ENCODE results near the gene FIG4. TPM values are rescaled to one million over a fixed set of nuclear protein-coding genes. Genes with fewer than 3 reads are reported as not detected.

Gene FIG4
- total RNA-seq = 10 to 100 TPM in 1 of 6 donors, 1 to 10 TPM in 5; 4.8 to 10.8 (median 6.1) TPM
- polyA plus RNA-seq = 1 to 10 TPM; 4.0 to 7.7 TPM

DNA sequence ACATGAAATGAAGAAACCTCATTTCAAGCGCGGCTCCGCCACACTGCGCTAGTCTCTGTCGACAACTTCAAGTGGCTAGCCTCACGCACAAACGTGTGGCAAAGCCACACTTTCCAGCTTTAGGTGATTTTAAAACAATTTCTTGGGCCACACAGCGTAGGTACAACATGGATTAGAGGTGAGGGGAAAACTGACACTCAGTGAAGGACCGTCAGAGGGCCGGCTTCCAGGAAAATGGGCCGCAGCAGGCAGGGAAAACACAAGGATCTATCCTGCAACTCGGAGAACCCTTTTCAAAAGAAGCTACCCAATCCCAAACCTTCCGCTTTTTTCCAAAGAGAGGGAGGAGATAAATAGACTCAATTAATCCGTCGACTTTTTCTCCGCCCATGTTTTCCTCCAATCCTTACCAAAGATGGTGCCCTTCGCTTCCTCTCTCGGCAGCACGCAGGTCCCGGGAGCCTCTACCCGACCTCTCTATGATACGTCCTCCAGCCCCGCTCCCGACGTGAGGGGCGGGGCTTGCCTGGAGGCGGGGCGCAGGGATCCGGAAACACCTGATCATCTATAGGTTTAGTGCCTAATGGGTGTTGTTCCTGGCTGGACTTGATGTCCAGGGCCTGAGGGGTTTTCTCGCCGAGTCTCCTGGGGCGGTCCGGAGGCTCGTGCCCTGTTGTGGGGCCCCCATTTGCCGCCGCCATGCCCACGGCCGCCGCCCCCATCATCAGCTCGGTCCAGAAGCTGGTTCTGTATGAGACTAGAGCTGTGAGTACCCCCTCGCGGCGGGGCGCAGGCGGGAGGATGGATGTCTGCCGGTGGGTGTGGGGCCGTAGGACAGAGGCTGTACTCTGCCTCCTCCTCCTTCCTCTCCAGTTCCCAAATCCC lies at the start of gene FIG4, which contains the start of gene AK9:
FIG4 (plus strand) TSS at position 560 of the 885 bp plus-strand sequence; CDS start at position 700, 140 bp downstream.
AK9 (minus strand) TSS at position 466 of the 885 bp plus-strand sequence. CDS start 15,457 bp downstream, outside the sequence.
- 0% methylated on average over 47 of the region's 47 CpGs for WGBS, 2 donors
- no peaks in the 10 kb centered on the region for H3K36me3 ChIP-seq
- H3K9me3 ChIP-seq = no peaks in the 10 kb centered on the region
- intact Hi-C loops (cut with DNase I) = no loop called here
- FAIRE-seq = peak; percentile 95
- ATAC-seq = peak; percentile 98 to 99 (median 99)
- peak; percentile 91 to 97 (median 92) for DNase-seq
- TF ChIP-seq, protein P1, sequence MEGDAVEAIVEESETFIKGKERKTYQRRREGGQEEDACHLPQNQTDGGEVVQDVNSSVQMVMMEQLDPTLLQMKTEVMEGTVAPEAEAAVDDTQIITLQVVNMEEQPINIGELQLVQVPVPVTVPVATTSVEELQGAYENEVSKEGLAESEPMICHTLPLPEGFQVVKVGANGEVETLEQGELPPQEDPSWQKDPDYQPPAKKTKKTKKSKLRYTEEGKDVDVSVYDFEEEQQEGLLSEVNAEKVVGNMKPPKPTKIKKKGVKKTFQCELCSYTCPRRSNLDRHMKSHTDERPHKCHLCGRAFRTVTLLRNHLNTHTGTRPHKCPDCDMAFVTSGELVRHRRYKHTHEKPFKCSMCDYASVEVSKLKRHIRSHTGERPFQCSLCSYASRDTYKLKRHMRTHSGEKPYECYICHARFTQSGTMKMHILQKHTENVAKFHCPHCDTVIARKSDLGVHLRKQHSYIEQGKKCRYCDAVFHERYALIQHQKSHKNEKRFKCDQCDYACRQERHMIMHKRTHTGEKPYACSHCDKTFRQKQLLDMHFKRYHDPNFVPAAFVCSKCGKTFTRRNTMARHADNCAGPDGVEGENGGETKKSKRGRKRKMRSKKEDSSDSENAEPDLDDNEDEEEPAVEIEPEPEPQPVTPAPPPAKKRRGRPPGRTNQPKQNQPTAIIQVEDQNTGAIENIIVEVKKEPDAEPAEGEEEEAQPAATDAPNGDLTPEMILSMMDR (IDR thresholded peaks at IDR 0.05) = no peak
- peak within 1 kb of the TSS; percentile 61 to 76 (median 67) for H3K4me3 ChIP-seq
- H3K4me1 ChIP-seq = peaks cover 0 to 8% (median 0%) of the 10 kb centered on the region in 3 donors
- no peaks in the 10 kb centered on the region for H3K27me3 ChIP-seq
- peak within 1 kb of the TSS; percentile 67 to 93 (median 89) for H3K27ac ChIP-seq

DNA sequence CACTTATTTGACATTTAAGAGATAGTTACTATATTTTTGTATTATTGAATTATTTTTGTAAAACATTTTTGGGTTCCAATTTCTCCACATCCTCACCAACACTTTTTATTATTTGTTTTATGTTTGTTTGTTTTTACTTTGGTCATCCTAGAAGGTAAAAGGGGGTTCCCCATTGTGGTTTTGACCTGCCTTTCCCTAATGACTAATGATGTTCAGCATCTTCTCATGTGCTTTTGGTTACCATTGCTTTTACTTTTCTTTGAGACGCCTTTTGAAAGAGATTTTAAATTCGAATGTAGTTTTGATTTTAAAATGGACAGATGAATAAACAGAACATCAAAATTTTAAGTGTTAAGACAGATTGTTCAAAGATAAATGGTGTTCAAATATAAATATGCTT lies 47.0 kb upstream of the FIG4 start:
- H3K4me3 ChIP-seq = no peak overlapping the region
- FAIRE-seq (no peak), ATAC-seq (no peak), DNase-seq (no peak)
- H3K4me1 ChIP-seq = no peaks in the 10 kb centered on the region
- TF ChIP-seq, protein P1 (IDR thresholded peaks at IDR 0.05) = no peak
- no peak overlapping the region for H3K27ac ChIP-seq
- no peaks in the 10 kb centered on the region for H3K36me3 ChIP-seq
- no peaks in the 10 kb centered on the region for H3K27me3 ChIP-seq
- no peaks in the 10 kb centered on the region for H3K9me3 ChIP-seq
- intact Hi-C loops (cut with DNase I) = no loop called here
- 76 to 87% methylated on average over 2 of the region's 2 CpGs for WGBS, 2 donors

DNA sequence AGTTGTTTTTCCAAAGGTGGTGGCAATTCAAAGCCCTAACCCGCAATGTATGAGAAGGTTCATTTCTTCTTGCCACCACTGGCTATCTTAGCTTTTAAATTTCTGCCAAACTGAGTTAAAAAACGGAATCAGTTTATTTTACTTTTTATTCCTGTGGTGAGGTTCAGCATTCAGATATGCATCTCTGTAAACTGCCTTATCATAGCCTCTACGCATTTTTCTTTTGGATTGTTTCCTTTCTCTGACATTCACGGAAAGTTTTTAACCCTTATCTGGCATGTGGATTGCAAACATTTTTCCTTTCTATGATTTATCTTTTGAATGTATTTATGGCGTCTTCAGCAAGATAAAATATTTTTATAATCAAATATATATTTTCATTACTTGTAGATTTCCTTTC lies 37.8 kb upstream of the FIG4 start:
- H3K9me3 ChIP-seq = no peaks in the 10 kb centered on the region
- no peak overlapping the region for H3K4me3 ChIP-seq
- FAIRE-seq = no peak
- no peak overlapping the region for H3K27ac ChIP-seq
- no peaks in the 10 kb centered on the region for H3K36me3 ChIP-seq
- no peak for DNase-seq
- 66% methylated on average over 5 of the region's 5 CpGs for WGBS, 2 donors
- TF ChIP-seq, protein P1 (IDR thresholded peaks at IDR 0.05) = no peak
- H3K27me3 ChIP-seq = no peaks in the 10 kb centered on the region
- no peaks in the 10 kb centered on the region for H3K4me1 ChIP-seq
- no peak for ATAC-seq
- intact Hi-C loops (cut with DNase I) = no loop called here

DNA sequence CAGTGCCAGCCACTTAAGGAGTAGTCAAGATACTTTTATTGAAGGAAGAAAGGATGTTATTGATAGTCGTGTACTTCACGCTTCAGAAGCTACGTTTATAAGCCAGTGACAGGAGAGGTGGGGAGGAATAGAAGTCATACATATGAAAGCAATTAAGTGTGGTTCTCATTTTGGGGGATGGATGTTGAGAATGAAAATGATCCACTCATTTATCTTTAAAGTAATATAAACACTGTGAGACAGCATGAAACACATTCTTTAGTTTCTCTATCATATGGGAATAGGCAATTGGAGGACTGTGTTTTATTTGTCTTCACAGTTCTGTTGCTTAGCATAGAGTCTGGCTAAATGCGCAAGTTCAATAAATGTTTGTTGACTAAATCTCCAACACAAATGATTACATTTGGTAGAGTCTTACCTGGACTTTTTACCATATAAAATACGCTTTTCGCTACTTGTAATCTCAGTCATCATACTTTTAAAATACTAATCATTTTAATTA lies 35.3 kb upstream of the FIG4 start:
- intact Hi-C loops (cut with DNase I) = no loop called here
- H3K36me3 ChIP-seq = no peaks in the 10 kb centered on the region
- FAIRE-seq (no peak), DNase-seq (no peak), ATAC-seq (no peak)
- no peak overlapping the region for H3K27ac ChIP-seq
- TF ChIP-seq, protein P1 (IDR thresholded peaks at IDR 0.05) = no peak
- no peaks in the 10 kb centered on the region for H3K27me3 ChIP-seq
- 94 to 96% methylated on average over 6 of the region's 6 CpGs for WGBS, 2 donors
- no peaks in the 10 kb centered on the region for H3K9me3 ChIP-seq
- H3K4me1 ChIP-seq = no peaks in the 10 kb centered on the region
- H3K4me3 ChIP-seq = no peak overlapping the region
